Upper lobe of right lung (tissue), 1 donor: ENCODE measurements around the gene ADORA2A. TPM values are rescaled to one million over a fixed set of nuclear protein-coding genes. Genes with fewer than 3 reads are reported as not detected.

ENCODE experiments used
- total RNA-seq: library from RNA; stranded (reverse); fragmentation: NEBNext Ultra II Directional; extraction: Animal tissue kit (Norgen Biotek cat#: 25700); gene quantifications from one replicate; pipeline ENCODE4 v1.2.1, GENCODE V29; 2021
- donor health status: DM: no; HTN: yes; CAD: no; lungs with severe emphysema.

The ADORA2A gene
- total RNA-seq, 1 donor from 2014 or later, result 17.2 TPM

Other genes with a start within 250 kb of the ADORA2A start
- 277 TPM for gene SUSD2, start 246.1 kb upstream of the ADORA2A start, total RNA-seq
- gene GGT5, start 182.5 kb upstream of the ADORA2A start, total RNA-seq, result 66.5 TPM
- gene SPECC1L, start 156.8 kb upstream of the ADORA2A start, total RNA-seq, result 87.1 TPM
- 1.5 TPM for gene UPB1, start 67.7 kb downstream of the ADORA2A start, total RNA-seq
- 148 TPM for gene GUCD1, start 127.5 kb downstream of the ADORA2A start, total RNA-seq
- gene SNRPD3, start 128.4 kb downstream of the ADORA2A start, total RNA-seq, result 64.5 TPM
- 10.8 TPM for gene LRRC75B, start 165.5 kb downstream of the ADORA2A start, total RNA-seq
- gene GGT1, start 175.6 kb downstream of the ADORA2A start, total RNA-seq, result 131 TPM